GM19023 (cell line): ENCODE data around the gene RTP1.
"Not testable (repeated sequence)": the region's sequence is repeated elsewhere in the genome, so short reads cannot be mapped to it uniquely, and the experiment has no call there.

Source experiments
- ATAC-seq: cut with Tn5 transposase; IDR thresholded peaks from one replicate; pipeline ENCODE4 v1.9.1; 2021; ENCODE audit warnings: mild to moderate bottlenecking, moderate library complexity; ENCODE audit not compliant: unreplicated experiment

The RTP1 gene

GRCh38 chr3:187196573-187197334, 532 bp upstream of the RTP1 start:
- ATAC-seq, result no peak

- ATAC-seq, result no peak
Observed at GRCh38 chr3:187198490-187198889, 1.2 kb downstream of the RTP1 start.

GRCh38 chr3:187199463-187200050, 2.3 kb downstream of the RTP1 start:
- not testable (repeated sequence) for ATAC-seq

GRCh38 chr3:187205683-187206082, 8.4 kb downstream of the RTP1 start:
- no peak for ATAC-seq

- no peak for ATAC-seq
Observed at GRCh38 chr3:187207062-187207461, 9.8 kb downstream of the RTP1 start.

- ATAC-seq, result no peak
Observed at GRCh38 chr3:187207624-187208023, 10.3 kb downstream of the RTP1 start.

- ATAC-seq, result no peak
Observed at GRCh38 chr3:187208159-187208558, 10.9 kb downstream of the RTP1 start.

- no peak for ATAC-seq
Observed at GRCh38 chr3:187209491-187209890, 12.2 kb downstream of the RTP1 start.

GRCh38 chr3:187210091-187210490, 12.8 kb downstream of the RTP1 start:
- no peak for ATAC-seq

GRCh38 chr3:187210545-187211327, 13.4 kb downstream of the RTP1 start:
- no peak for ATAC-seq

- ATAC-seq, result no peak
Observed at GRCh38 chr3:187211532-187212195, 14.4 kb downstream of the RTP1 start.

- no peak for ATAC-seq
Observed at GRCh38 chr3:187212196-187212545, 14.9 kb downstream of the RTP1 start.

- no peak for ATAC-seq
Observed at GRCh38 chr3:187212705-187213104, 15.4 kb downstream of the RTP1 start.

GRCh38 chr3:187213616-187214015, 16.3 kb downstream of the RTP1 start:
- ATAC-seq, result no peak

- no peak for ATAC-seq
Observed at GRCh38 chr3:187215460-187215859, 18.2 kb downstream of the RTP1 start.

GRCh38 chr3:187222801-187223200, 25.5 kb downstream of the RTP1 start:
- ATAC-seq, result no peak

GRCh38 chr3:187223799-187224198, 26.5 kb downstream of the RTP1 start:
- no peak for ATAC-seq

GRCh38 chr3:187227658-187228258, 30.5 kb downstream of the RTP1 start:
- no peak for ATAC-seq

- no peak for ATAC-seq
Observed at GRCh38 chr3:187228740-187229139, 31.5 kb downstream of the RTP1 start.

- no peak for ATAC-seq
Observed at GRCh38 chr3:187230011-187230410, 32.7 kb downstream of the RTP1 start.

- no peak for ATAC-seq
Observed at GRCh38 chr3:187236962-187237361, 39.7 kb downstream of the RTP1 start.
